Panc1 (cell line): ENCODE measurements around the gene CREB1.

Experiments used
- POLR2AphosphoS5 ChIP-seq: IDR thresholded peaks from 2 replicates; pipeline ENCODE4 v1.6.1; 2012; ENCODE audit warnings: mild to moderate bottlenecking, low read depth, low read length, moderate library complexity
- SIN3A ChIP-seq: IDR thresholded peaks from 2 replicates; pipeline ENCODE4 v1.6.1; 2012; ENCODE audit warnings: low read depth, mild to moderate bottlenecking, low read length, moderate library complexity, borderline replicate concordance; ENCODE audit not compliant: insufficient read depth
- TF ChIP-seq, protein P1 (sequence below): fragments of 450-650 bp; IDR thresholded peaks from 2 replicates; pipeline ENCODE4 v1.5.1; 2017; ENCODE audit warnings: mild to moderate bottlenecking
- TF ChIP-seq, protein P2 (sequence below), 2 experiments: IDR thresholded peaks; 2 replicates each; pipeline ENCODE4 v1.6.1; 2011 to 2012; ENCODE audit warnings: low read depth in 2 of 2, control low read depth in 1 of 2, low read length in 1 of 2, mild to moderate bottlenecking in 1 of 2, moderate library complexity in 1 of 2; ENCODE audit not compliant: insufficient read depth in 1 of 2

DNA sequence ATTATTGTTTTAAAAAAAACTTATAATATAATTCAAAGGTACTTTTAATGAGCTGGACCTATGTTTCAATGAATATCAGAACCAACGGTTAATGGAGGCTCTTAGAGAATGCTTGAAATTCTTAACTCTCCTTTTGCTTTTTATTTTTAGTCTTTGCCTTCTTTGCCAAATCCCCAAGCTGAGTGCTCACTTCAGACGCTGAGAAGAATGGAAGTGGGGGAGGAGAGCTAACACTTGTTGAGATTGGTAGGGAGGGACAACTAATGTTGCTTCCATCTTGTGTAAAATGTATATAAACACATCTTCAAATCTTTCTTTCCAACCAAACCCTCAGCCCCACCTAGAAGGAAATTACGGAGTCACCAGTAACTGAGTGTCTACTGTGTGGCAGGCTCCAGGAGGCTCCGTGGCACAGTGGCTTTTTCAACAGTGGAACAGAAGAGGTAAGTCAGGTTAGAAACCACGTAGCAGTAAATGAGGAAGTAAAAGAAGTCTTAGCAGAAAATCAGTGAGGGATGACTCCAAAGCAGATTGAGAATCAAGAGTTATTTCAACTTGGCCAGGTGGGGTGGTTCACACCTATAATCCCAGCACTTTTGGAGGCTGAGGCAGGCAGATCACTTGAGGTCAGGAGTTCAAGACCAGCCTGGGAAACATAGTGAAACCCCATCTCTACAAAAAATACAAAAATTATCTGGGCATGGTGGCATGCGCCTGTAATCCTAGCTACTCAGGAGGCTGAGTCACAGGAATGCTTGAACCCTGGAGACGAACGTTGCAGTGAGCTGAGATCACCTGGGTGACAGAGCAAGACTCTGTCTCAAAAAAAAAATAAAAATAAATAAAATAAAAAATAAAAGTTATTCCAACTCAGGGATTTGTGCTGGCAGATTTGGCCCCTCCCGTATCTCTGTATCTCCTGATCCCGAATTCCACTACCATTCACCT lies 45.0 kb upstream of the CREB1 start:
- TF ChIP-seq, protein P1, sequence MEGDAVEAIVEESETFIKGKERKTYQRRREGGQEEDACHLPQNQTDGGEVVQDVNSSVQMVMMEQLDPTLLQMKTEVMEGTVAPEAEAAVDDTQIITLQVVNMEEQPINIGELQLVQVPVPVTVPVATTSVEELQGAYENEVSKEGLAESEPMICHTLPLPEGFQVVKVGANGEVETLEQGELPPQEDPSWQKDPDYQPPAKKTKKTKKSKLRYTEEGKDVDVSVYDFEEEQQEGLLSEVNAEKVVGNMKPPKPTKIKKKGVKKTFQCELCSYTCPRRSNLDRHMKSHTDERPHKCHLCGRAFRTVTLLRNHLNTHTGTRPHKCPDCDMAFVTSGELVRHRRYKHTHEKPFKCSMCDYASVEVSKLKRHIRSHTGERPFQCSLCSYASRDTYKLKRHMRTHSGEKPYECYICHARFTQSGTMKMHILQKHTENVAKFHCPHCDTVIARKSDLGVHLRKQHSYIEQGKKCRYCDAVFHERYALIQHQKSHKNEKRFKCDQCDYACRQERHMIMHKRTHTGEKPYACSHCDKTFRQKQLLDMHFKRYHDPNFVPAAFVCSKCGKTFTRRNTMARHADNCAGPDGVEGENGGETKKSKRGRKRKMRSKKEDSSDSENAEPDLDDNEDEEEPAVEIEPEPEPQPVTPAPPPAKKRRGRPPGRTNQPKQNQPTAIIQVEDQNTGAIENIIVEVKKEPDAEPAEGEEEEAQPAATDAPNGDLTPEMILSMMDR = no peak
- no peak for TF ChIP-seq SIN3A
- TF ChIP-seq, protein P2, sequence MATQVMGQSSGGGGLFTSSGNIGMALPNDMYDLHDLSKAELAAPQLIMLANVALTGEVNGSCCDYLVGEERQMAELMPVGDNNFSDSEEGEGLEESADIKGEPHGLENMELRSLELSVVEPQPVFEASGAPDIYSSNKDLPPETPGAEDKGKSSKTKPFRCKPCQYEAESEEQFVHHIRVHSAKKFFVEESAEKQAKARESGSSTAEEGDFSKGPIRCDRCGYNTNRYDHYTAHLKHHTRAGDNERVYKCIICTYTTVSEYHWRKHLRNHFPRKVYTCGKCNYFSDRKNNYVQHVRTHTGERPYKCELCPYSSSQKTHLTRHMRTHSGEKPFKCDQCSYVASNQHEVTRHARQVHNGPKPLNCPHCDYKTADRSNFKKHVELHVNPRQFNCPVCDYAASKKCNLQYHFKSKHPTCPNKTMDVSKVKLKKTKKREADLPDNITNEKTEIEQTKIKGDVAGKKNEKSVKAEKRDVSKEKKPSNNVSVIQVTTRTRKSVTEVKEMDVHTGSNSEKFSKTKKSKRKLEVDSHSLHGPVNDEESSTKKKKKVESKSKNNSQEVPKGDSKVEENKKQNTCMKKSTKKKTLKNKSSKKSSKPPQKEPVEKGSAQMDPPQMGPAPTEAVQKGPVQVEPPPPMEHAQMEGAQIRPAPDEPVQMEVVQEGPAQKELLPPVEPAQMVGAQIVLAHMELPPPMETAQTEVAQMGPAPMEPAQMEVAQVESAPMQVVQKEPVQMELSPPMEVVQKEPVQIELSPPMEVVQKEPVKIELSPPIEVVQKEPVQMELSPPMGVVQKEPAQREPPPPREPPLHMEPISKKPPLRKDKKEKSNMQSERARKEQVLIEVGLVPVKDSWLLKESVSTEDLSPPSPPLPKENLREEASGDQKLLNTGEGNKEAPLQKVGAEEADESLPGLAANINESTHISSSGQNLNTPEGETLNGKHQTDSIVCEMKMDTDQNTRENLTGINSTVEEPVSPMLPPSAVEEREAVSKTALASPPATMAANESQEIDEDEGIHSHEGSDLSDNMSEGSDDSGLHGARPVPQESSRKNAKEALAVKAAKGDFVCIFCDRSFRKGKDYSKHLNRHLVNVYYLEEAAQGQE (IDR thresholded peaks at IDR 0.05; ENCODE audit: insufficient read depth in 1 of 2, low read depth in 2 of 2, low read length in 1 of 2) = no peak
- TF ChIP-seq POLR2AphosphoS5 = no peak
